Neuronal stem cell (in vitro differentiated cells): ENCODE data around the gene CPN2.
A peak's percentile ranks its signal among the peaks of the same experiment; 100 is the strongest.

Experiments
- DNase-seq: peaks from one replicate; pipeline ENCODE4 v3.0.0-alpha.2; 2013; ENCODE audit warnings: low spot score
- H2AFZ ChIP-seq: one replicate; pipeline ENCODE4 v1.6.1; 2013; ENCODE audit warnings: mild to moderate bottlenecking, low read length, inconsistent platforms
- H2AK5ac ChIP-seq: 2 replicates; pipeline ENCODE4 v1.6.1; 2013; ENCODE audit warnings: low read depth, mild to moderate bottlenecking, inconsistent platforms, low read length, moderate library complexity, mixed read lengths
- H2BK120ac ChIP-seq: 2 replicates; pipeline ENCODE4 v1.6.1; 2013; ENCODE audit warnings: low read depth, mild to moderate bottlenecking, inconsistent platforms, low read length, moderate library complexity, mixed read lengths
- H2BK12ac ChIP-seq: one replicate; pipeline ENCODE4 v1.6.1; 2013; ENCODE audit warnings: low read length, inconsistent platforms
- H2BK15ac ChIP-seq: 2 replicates; pipeline ENCODE4 v1.6.1; 2013; ENCODE audit warnings: mild to moderate bottlenecking, low read length, inconsistent platforms, mixed read lengths
- H2BK5ac ChIP-seq: one replicate; pipeline ENCODE4 v1.6.1; 2013; ENCODE audit warnings: inconsistent platforms, mild to moderate bottlenecking, low read length, moderate library complexity
- H3K14ac ChIP-seq: one replicate; pipeline ENCODE4 v1.6.1; 2013; ENCODE audit warnings: low read length, inconsistent platforms
- H3K18ac ChIP-seq: 2 replicates; pipeline ENCODE4 v1.6.1; 2013; ENCODE audit warnings: low read length, inconsistent platforms
- H3K23ac ChIP-seq: 2 replicates; pipeline ENCODE4 v1.6.1; 2013; ENCODE audit warnings: low read depth, mild to moderate bottlenecking, mixed read lengths, low read length, inconsistent platforms; ENCODE audit not compliant: poor library complexity
- H3K27ac ChIP-seq: replicated peaks from 3 replicates; pipeline ENCODE4 v1.5.1; 2013; ENCODE audit warnings: low read length, inconsistent platforms
- H3K27me3 ChIP-seq, 3 experiments: 2 replicates each; pipeline ENCODE4 v1.6.1; 2013; ENCODE audit warnings: low read length in 3 of 3, mild to moderate bottlenecking in 2 of 3, inconsistent platforms in 1 of 3, low read depth in 1 of 3, mixed read lengths in 1 of 3, moderate library complexity in 1 of 3; ENCODE audit not compliant: control insufficient read depth in 3 of 3, insufficient read depth in 3 of 3
- H3K36me3 ChIP-seq, 2 donors: replicated peaks in 1 of 2; 2 replicates each; pipeline ENCODE4 v1.6.1; 2013; ENCODE audit warnings: low read length in 2 of 2; ENCODE audit not compliant: control insufficient read depth in 2 of 2, insufficient read depth in 2 of 2
- H3K4ac ChIP-seq: 2 replicates; pipeline ENCODE4 v1.6.1; 2013; ENCODE audit warnings: inconsistent platforms, mild to moderate bottlenecking, low read length, moderate library complexity
- H3K4me1 ChIP-seq, 2 donors: 1 replicate in 1 of 2; 2 replicates in 1 of 2; pipeline ENCODE4 v1.6.1; 2013; ENCODE audit warnings: low read length in 2 of 2, low read depth in 1 of 2; ENCODE audit not compliant: control insufficient read depth in 2 of 2, insufficient read depth in 1 of 2
- H3K4me2 ChIP-seq: one replicate; pipeline ENCODE4 v1.6.1; 2013; ENCODE audit warnings: mild to moderate bottlenecking, low read length, inconsistent platforms; ENCODE audit not compliant: insufficient read depth, poor library complexity, severe bottlenecking
- H3K4me3 ChIP-seq, 2 donors: 2 replicates each; pipeline ENCODE4 v1.5.1; 2013; ENCODE audit warnings: low read length in 2 of 2, mild to moderate bottlenecking in 2 of 2, inconsistent platforms in 1 of 2, moderate library complexity in 1 of 2
- H3K79me1 ChIP-seq: one replicate; pipeline ENCODE4 v1.6.1; 2013; ENCODE audit warnings: low read depth, mild to moderate bottlenecking, inconsistent platforms, low read length, moderate library complexity
- H3K9ac ChIP-seq: one replicate; pipeline ENCODE4 v1.6.1; 2013; ENCODE audit warnings: mild to moderate bottlenecking, low read depth, low read length, inconsistent platforms; ENCODE audit not compliant: poor library complexity
- H3K9me3 ChIP-seq, 2 donors: replicated peaks in 1 of 2; 2 replicates each; pipeline versions ENCODE3 to v1.6.1; 2013; ENCODE audit warnings: low read length in 2 of 2, mild to moderate bottlenecking in 2 of 2, inconsistent platforms in 1 of 2, low read depth in 1 of 2, mixed read lengths in 1 of 2, moderate library complexity in 1 of 2; ENCODE audit not compliant: control insufficient read depth in 2 of 2, insufficient read depth in 1 of 2
- H4K8ac ChIP-seq: one replicate; pipeline ENCODE4 v1.6.1; 2013; ENCODE audit warnings: low read depth, mild to moderate bottlenecking, inconsistent platforms, low read length, moderate library complexity
- H4K91ac ChIP-seq: one replicate; pipeline ENCODE4 v1.6.1; 2013; ENCODE audit warnings: low read length, low read depth, mild to moderate bottlenecking, inconsistent platforms; ENCODE audit not compliant: poor library complexity
- WGBS, 2 donors: extraction: QIAGEN DNeasy Blood & Tissue Kit; methylation state at CpG; one replicate each; pipeline ENCODE4 v1.1.7; 2013; ENCODE audit warnings: missing lambda C conversion rate in 2 of 2, mixed read lengths in 1 of 2; ENCODE audit not compliant: insufficient read length in 2 of 2, insufficient replicate concordance in 1 of 2; ENCODE audit errors: extremely low coverage in 2 of 2; 5-methylcytosine and 5-hydroxymethylcytosine counted together

The CPN2 gene

DNA sequence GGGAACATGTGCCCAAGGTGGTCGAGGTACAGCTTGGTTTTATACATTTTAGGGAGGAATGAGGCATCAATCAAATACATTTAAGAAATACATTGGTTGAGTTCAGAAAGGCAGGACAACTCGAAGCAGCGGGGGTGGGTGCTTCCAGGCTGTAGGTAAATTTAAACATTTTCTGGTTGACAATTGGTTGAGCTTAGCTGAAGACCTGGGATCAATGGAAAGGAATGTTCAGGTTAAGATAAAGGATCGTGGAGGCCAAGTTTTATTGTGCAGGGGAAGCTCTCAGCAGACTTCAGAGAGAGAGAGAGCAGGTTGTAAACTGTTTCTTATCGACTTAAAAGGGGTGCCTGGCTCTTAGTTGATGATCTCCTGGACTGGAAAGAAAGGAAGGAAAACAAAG is 11.3 kb downstream of the CPN2 start:
- peaks cover 0 to 30% (median 2%) of the 10 kb centered on the region in 3 experiments for H3K27me3 ChIP-seq
- H2BK12ac ChIP-seq: no peak overlapping the region
- no CpG with 5 or more reads among the region's 5 CpGs for WGBS, 2 donors
- DNase-seq: no peak
- no peak overlapping the region for H2BK120ac ChIP-seq
- H3K23ac ChIP-seq: no peak overlapping the region
- H4K8ac ChIP-seq: no peak overlapping the region
- H3K4me3 ChIP-seq: no peak overlapping the region
- H3K9me3 ChIP-seq: no peaks in the 10 kb centered on the region
- no peak overlapping the region for H2AFZ ChIP-seq
- H3K9ac ChIP-seq: no peak overlapping the region
- no peak overlapping the region for H2AK5ac ChIP-seq
- H2BK5ac ChIP-seq: no peak overlapping the region
- H3K18ac ChIP-seq: no peak overlapping the region
- H3K27ac ChIP-seq: no peak overlapping the region
- H3K4me2 ChIP-seq: no peak overlapping the region
- no peak overlapping the region for H4K91ac ChIP-seq
- no peaks in the 10 kb centered on the region for H3K36me3 ChIP-seq
- no peak overlapping the region for H3K4ac ChIP-seq
- no peak overlapping the region for H3K14ac ChIP-seq
- H3K79me1 ChIP-seq: no peaks in the 10 kb centered on the region
- no peak overlapping the region for H2BK15ac ChIP-seq
- peaks cover 2 to 4% of the 10 kb centered on the region in 2 donors for H3K4me1 ChIP-seq

DNA sequence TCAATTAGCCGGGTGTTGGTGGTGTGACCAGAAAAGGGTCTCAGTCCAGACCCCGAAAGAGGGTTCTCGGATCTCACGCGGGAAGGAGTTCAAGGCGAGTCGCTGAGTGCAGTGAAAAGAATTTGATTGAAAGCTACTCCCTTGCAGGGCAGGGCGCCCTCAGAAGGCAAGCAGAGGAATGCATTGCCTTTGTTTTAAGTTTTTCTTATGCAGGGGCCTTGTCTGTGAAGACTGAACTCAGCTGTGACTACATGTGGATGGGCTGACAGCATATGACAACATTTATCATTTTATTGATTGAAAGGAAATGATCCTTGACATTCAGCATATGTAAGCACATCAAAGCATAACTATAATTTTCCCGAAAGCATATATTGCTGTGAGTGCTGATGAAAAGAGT is 11.8 kb downstream of the CPN2 start:
- H4K8ac ChIP-seq: no peak overlapping the region
- H3K4ac ChIP-seq: no peak overlapping the region
- no peak overlapping the region for H4K91ac ChIP-seq
- H2BK5ac ChIP-seq: no peak overlapping the region
- no peak overlapping the region for H3K18ac ChIP-seq
- H3K23ac ChIP-seq: no peak overlapping the region
- no peak for DNase-seq
- H3K9me3 ChIP-seq: no peaks in the 10 kb centered on the region
- H3K4me1 ChIP-seq: peaks cover 2 to 4% of the 10 kb centered on the region in 2 donors
- H3K4me3 ChIP-seq: no peak overlapping the region
- H3K9ac ChIP-seq: no peak overlapping the region
- no peak overlapping the region for H2AK5ac ChIP-seq
- no peak overlapping the region for H3K14ac ChIP-seq
- H2BK15ac ChIP-seq: no peak overlapping the region
- no peaks in the 10 kb centered on the region for H3K79me1 ChIP-seq
- no peaks in the 10 kb centered on the region for H3K36me3 ChIP-seq
- H2BK12ac ChIP-seq: no peak overlapping the region
- no peak overlapping the region for H3K27ac ChIP-seq
- H2AFZ ChIP-seq: peak overlapping the region; percentile 72
- H3K27me3 ChIP-seq: peaks cover 0 to 28% (median 2%) of the 10 kb centered on the region in 3 experiments
- H2BK120ac ChIP-seq: no peak overlapping the region
- no CpG with 5 or more reads among the region's 9 CpGs for WGBS, 2 donors
- H3K4me2 ChIP-seq: no peak overlapping the region

GRCh38 chr3:194337965-194338753 is 13.0 kb downstream of the CPN2 start:
- Histone ChIP-seq H3K36me3 (no peaks in the 10 kb centered on the region), H2BK15ac (no peak overlapping the region), H3K9me3 (no peaks in the 10 kb centered on the region), H3K4me2 (no peak overlapping the region), H3K4me3 (no peak overlapping the region), H2AFZ (no peak overlapping the region), H2BK120ac (no peak overlapping the region), H4K91ac (no peak overlapping the region), H3K18ac (no peak overlapping the region), H3K23ac (no peak overlapping the region), H3K27me3 (peaks cover 0 to 36% (median 4%) of the 10 kb centered on the region in 3 experiments), H3K9ac (no peak overlapping the region), H3K4ac (no peak overlapping the region), H3K79me1 (no peaks in the 10 kb centered on the region), H3K27ac (no peak overlapping the region), H2BK5ac (no peak overlapping the region), H2AK5ac (no peak overlapping the region), H4K8ac (no peak overlapping the region), H2BK12ac (no peak overlapping the region), H3K4me1 (peaks cover 4 to 9% of the 10 kb centered on the region in 2 donors), H3K14ac (no peak overlapping the region)
- no CpG with 5 or more reads among the region's 13 CpGs for WGBS, 2 donors
- DNase-seq: no peak

GRCh38 chr3:194336601-194337355 is 14.3 kb downstream of the CPN2 start:
- H2BK12ac ChIP-seq: peak overlapping the region; percentile 51
- no peak overlapping the region for H3K4me2 ChIP-seq
- no peak overlapping the region for H3K14ac ChIP-seq
- DNase-seq: no peak
- H3K79me1 ChIP-seq: no peaks in the 10 kb centered on the region
- H2AFZ ChIP-seq: peak overlapping the region; percentile 48
- no peak overlapping the region for H2BK120ac ChIP-seq
- H3K23ac ChIP-seq: no peak overlapping the region
- no peak overlapping the region for H4K91ac ChIP-seq
- no peaks in the 10 kb centered on the region for H3K9me3 ChIP-seq
- no CpG with 5 or more reads among the region's 17 CpGs for WGBS, 2 donors
- no peak overlapping the region for H3K9ac ChIP-seq
- no peak overlapping the region for H3K27ac ChIP-seq
- no peaks in the 10 kb centered on the region for H3K36me3 ChIP-seq
- peak overlapping the region; percentile 62 for H3K18ac ChIP-seq
- no peak overlapping the region for H2BK5ac ChIP-seq
- no peak overlapping the region for H2AK5ac ChIP-seq
- peaks cover 5 to 9% of the 10 kb centered on the region in 2 donors for H3K4me1 ChIP-seq
- peaks cover 0 to 40% (median 15%) of the 10 kb centered on the region in 3 experiments for H3K27me3 ChIP-seq
- H2BK15ac ChIP-seq: no peak overlapping the region
- no peak overlapping the region for H3K4ac ChIP-seq
- no peak overlapping the region for H3K4me3 ChIP-seq
- no peak overlapping the region for H4K8ac ChIP-seq
